Tibial artery (tissue), 4 donors: ENCODE results near the gene SHISA7.

Experiments used
- DNase-seq, 2 donors: peaks; one replicate each; pipeline ENCODE4 v3.0.0-alpha.2; 2019
- H3K27ac ChIP-seq, 2 donors: fragments of 200-600 bp; sonication (generic) in 1 of 2; 1 replicate in 1 of 2; 2 replicates in 1 of 2; pipeline ENCODE4 v1.5.1; 2018 to 2019; ENCODE audit warnings: mild to moderate bottlenecking in 1 of 2
- H3K27me3 ChIP-seq, 2 donors: fragments of 200-600 bp; sonication (generic) in 1 of 2; one replicate each; pipeline versions ENCODE4 v1.5.1 to v1.6.0; 2016 to 2019
- H3K36me3 ChIP-seq, 3 donors: fragments of 200-600 bp; sonication (generic) in 2 of 3; one replicate each; pipeline ENCODE4 v1.5.1; 2016 to 2019; ENCODE audit warnings: mild to moderate bottlenecking in 2 of 3
- H3K4me1 ChIP-seq, 4 donors: fragments of 200-600 bp; sonication (generic) in 2 of 4; 1 replicate in 3 of 4; 2 replicates in 1 of 4; pipeline ENCODE4 v1.5.1; 2016 to 2019
- H3K4me3 ChIP-seq, 2 donors: fragments of 200-600 bp; sonication (generic) in 1 of 2; 1 replicate in 1 of 2; 2 replicates in 1 of 2; pipeline ENCODE4 v1.5.1; 2018 to 2019; ENCODE audit warnings: mild to moderate bottlenecking in 2 of 2
- H3K9me3 ChIP-seq, 3 donors: fragments of 200-600 bp; sonication (generic) in 1 of 3; one replicate each; pipeline ENCODE4 v1.5.1; 2016 to 2019
- CTCF ChIP-seq, 2 experiments: fragments of 200-600 bp in 1 of 2; fragments of 450-650 bp in 1 of 2; IDR thresholded peaks; one replicate each; pipeline ENCODE4 v1.5.1; 2017 to 2019; ENCODE audit warnings: antibody characterized with exemption in 2 of 2, mild to moderate bottlenecking in 1 of 2, moderate library complexity in 1 of 2
- intact Hi-C: fragments of 100-400 bp; cut with DNase I; formaldehyde crosslinking; loops from one replicate; pipeline ENCODE4 v1.15.0; 2023; ENCODE audit warnings: low total_unique reads

The SHISA7 gene

GRCh38 chr19:55486043-55486970 is 43.2 kb upstream of the SHISA7 start:
- Histone ChIP-seq H3K27me3 (peaks cover 0 to 76% of the 10 kb centered on the region in 2 donors), H3K9me3 (no peaks in the 10 kb centered on the region), H3K36me3 (peaks cover 11 to 28% (median 28%) of the 10 kb centered on the region in 3 donors), H3K4me3 (peak overlapping the region in 1 of 2 donors; percentile 6), H3K27ac (peak overlapping the region; percentile 60 to 86), H3K4me1 (peaks cover 0 to 61% (median 37%) of the 10 kb centered on the region in 4 donors)
- DNase-seq, result no peak
- TF ChIP-seq CTCF (IDR thresholded peaks at IDR 0.05), result no peak
- intact Hi-C loops, result no loop called here

DNA sequence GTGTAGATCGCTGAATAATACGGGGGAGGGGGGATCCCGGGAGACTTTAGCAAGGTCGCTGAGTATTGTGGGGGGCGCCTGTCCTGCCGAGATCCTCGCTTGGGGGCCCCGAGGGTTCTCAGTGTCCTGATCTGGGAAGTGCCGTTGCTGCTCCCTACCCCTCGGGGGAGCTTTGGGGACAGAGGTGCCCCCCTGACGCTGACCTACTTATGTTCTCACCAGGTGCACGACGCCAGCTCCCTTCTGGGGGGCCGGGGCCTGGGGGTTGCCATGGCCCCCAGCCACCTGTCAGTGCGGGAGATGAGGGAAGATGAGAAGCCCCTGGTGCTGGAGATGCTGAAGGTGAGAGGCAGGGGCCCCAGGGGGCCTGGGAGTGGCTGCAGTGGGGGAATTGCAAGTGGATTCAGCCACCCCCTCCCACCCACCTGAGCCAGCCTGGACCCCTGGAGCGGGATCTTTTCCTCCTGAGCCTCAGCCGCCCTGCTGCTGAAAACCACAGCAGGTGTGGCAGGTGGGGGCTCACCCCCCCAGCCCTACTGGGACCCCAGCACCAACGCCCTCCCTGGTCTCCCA is 42.4 kb upstream of the SHISA7 start:
- peaks cover 0 to 68% of the 10 kb centered on the region in 2 donors for H3K27me3 ChIP-seq
- peaks cover 0 to 55% (median 35%) of the 10 kb centered on the region in 4 donors for H3K4me1 ChIP-seq
- intact Hi-C loops, result no loop called here
- DNase-seq, result no peak
- H3K9me3 ChIP-seq, result no peaks in the 10 kb centered on the region
- peak overlapping the region; percentile 47 to 55 for H3K4me3 ChIP-seq
- no peak for TF ChIP-seq CTCF (IDR thresholded peaks at IDR 0.05)
- H3K27ac ChIP-seq, result peak overlapping the region; percentile 60 to 86
- H3K36me3 ChIP-seq, result peaks cover 11 to 32% (median 30%) of the 10 kb centered on the region in 3 donors

DNA sequence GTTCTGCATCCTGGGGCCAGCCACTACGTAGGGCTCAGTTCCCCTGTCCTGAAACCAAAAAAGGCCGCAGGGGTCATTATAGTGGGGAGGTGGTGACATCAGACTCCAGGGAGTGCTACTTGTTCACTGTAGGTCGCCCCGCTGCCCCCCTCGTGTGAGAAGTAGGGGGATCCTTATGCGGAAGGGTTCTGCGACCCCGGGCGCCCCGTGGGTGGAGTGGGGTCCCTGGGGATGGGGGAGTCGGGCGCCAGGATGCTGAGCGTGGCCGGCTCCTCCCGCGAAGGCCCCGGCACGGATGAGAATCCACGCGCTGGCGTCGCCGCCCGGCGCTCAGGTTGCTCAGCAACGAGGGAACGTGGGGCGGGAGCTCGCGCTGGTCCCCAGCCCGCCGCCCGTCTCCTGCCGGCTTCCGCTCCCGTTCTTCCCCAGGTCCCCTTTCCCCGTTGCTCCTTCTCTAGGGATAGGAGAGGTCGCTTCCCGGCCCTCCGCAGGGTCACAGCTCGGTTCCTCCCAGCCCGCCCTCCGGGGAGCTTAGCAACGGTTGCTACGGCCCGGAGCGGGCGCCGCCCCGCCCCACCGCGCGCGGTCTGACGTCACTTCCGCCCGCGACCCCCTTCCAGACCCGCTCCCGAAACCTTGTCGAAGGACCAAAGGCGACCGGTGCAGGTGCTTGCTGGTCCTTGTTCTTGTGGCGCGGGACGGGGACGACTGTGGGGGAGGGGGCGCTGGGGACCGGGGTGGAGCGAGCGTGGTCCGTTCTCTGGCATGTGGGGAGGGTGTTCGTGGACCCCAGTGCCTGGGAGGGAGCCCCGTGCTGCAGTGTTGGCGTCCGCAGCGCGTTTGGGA is 41.7 kb upstream of the SHISA7 start, which contains the start of gene NAT14:
Gene NAT14 (plus strand): TSS at position 596 of the 846 bp plus-strand sequence. CDS start 521 bp downstream, outside the sequence.
- Histone ChIP-seq H3K9me3 (no peaks in the 10 kb centered on the region), H3K4me1 (peaks cover 0 to 55% (median 35%) of the 10 kb centered on the region in 4 donors), H3K4me3 (peak within 1 kb of the TSS; percentile 47 to 55), H3K27me3 (peaks cover 0 to 61% of the 10 kb centered on the region in 2 donors), H3K27ac (peak within 1 kb of the TSS; percentile 60 to 86), H3K36me3 (peaks cover 11 to 32% (median 30%) of the 10 kb centered on the region in 3 donors)
- DNase-seq, result no peak
- intact Hi-C loops, result no loop called here
- TF ChIP-seq CTCF (IDR thresholded peaks at IDR 0.05), result no peak

GRCh38 chr19:55483706-55484592 is 40.8 kb upstream of the SHISA7 start:
- Histone ChIP-seq H3K27me3 (peaks cover 0 to 52% of the 10 kb centered on the region in 2 donors), H3K4me1 (peaks cover 0 to 49% (median 33%) of the 10 kb centered on the region in 4 donors), H3K9me3 (no peaks in the 10 kb centered on the region), H3K36me3 (peaks cover 11 to 35% (median 30%) of the 10 kb centered on the region in 3 donors), H3K27ac (no peak overlapping the region), H3K4me3 (peak overlapping the region; percentile 47 to 55)
- intact Hi-C loops, result no loop called here
- TF ChIP-seq CTCF (IDR thresholded peaks at IDR 0.05), result no peak
- DNase-seq, result no peak
